HepG2 (cell line): ENCODE results near the gene PDE3A. TPM values are rescaled to one million over a fixed set of nuclear protein-coding genes. Genes with fewer than 3 reads are reported as not detected.

Source experiments
- ATAC-seq: fragments of 200-7000 bp; cut with Tn5 transposase; 3 replicates; pipeline ENCODE4 v1.9.1; 2020; ENCODE audit warnings: mild to moderate bottlenecking, moderate library complexity
- BruUV-seq: library from RNA; stranded (reverse); fragments of 400-500 nt; replicated peaks from 2 replicates; lab custom pipeline; 2021; lab: Mats Ljungman, UMichigan
- CTCF ChIA-PET: fragments of 300-600 bp; formaldehyde crosslinking; extraction: SDS; loops from one replicate; lab custom pipeline; 2021; ENCODE audit warnings: low total read pairs, inconsistent platforms, low intra/inter-chr PET ratio; lab: Yijun Ruan, JAX
- POLR2A ChIA-PET: fragments of 350-600 bp; sonication (Branson Sonifier 250); formaldehyde crosslinking; loops from one replicate; lab custom pipeline; 2020; ENCODE audit warnings: antibody characterized with exemption, inconsistent platforms; lab: Yijun Ruan, JAX
- DNase-seq: peaks from one replicate; pipeline ENCODE4 v3.0.0-alpha.2; 2015; ENCODE audit warnings: low spot score
- FAIRE-seq: peaks from 3 replicates; lab custom pipeline; 2011; peaks lifted over from hg19 to GRCh38; lab: Jason Lieb, UNC
- H2AFZ ChIP-seq: one replicate; pipeline ENCODE4 v1.6.1; 2011; ENCODE audit warnings: low read length, inconsistent platforms
- H3K27ac ChIP-seq: fragments of 300-600 bp; 3 replicates; pipeline ENCODE4 v1.8.0; 2011; ENCODE audit warnings: mixed run types, mild to moderate bottlenecking, mixed read lengths, low read length, inconsistent platforms; ENCODE audit not compliant: insufficient read depth; ENCODE audit errors: extremely low read length
- H3K27me3 ChIP-seq, 2 experiments: fragments of 200-600 bp in 1 of 2; 2 replicates in 1 of 2; 3 replicates in 1 of 2; pipeline versions ENCODE4 v1.6.0 to v1.8.0; 2011; ENCODE audit warnings: low read length in 2 of 2, mild to moderate bottlenecking in 2 of 2, moderate library complexity in 2 of 2, inconsistent platforms in 1 of 2; ENCODE audit not compliant: insufficient read depth in 2 of 2, control insufficient read depth in 1 of 2
- H3K36me3 ChIP-seq, 2 experiments: fragments of 200-600 bp in 1 of 2; replicated peaks in 1 of 2; 2 replicates in 1 of 2; 3 replicates in 1 of 2; pipeline versions ENCODE4 v1.5.1 to v1.8.0; 2011; ENCODE audit warnings: low read length in 2 of 2, inconsistent platforms in 1 of 2; ENCODE audit not compliant: insufficient read depth in 2 of 2, control insufficient read depth in 1 of 2
- H3K4me1 ChIP-seq: 2 replicates; pipeline ENCODE4 v1.5.1; 2012; ENCODE audit warnings: low read length, inconsistent platforms; ENCODE audit not compliant: insufficient read depth
- H3K4me2 ChIP-seq: 2 replicates; pipeline ENCODE4 v1.6.0; 2011; ENCODE audit warnings: low read depth, low read length, inconsistent platforms
- H3K4me3 ChIP-seq, 3 experiments: fragments of 200-600 bp in 1 of 3; sonication (generic), shearing (Covaris generic) in 1 of 3; replicated peaks in 1 of 3; 2 replicates each; pipeline ENCODE4 v1.5.1; 2011 to 2016; ENCODE audit warnings: low read length in 3 of 3, inconsistent platforms in 2 of 3, low read depth in 2 of 3, mild to moderate bottlenecking in 2 of 3, control low read depth in 1 of 3, mixed read lengths in 1 of 3; ENCODE audit not compliant: insufficient read depth in 1 of 3
- H3K79me2 ChIP-seq: one replicate; pipeline ENCODE4 v1.6.1; 2011; ENCODE audit warnings: low read length, inconsistent platforms; ENCODE audit not compliant: insufficient read depth
- H3K9ac ChIP-seq: 2 replicates; pipeline ENCODE4 v1.6.0; 2011; ENCODE audit warnings: mild to moderate bottlenecking, low read depth, low read length, inconsistent platforms; ENCODE audit not compliant: insufficient read depth
- H3K9me3 ChIP-seq: 2 replicates; pipeline ENCODE4 v1.5.1; 2012; ENCODE audit warnings: mild to moderate bottlenecking, low read length
- H4K20me1 ChIP-seq: 2 replicates; pipeline ENCODE4 v1.6.0; 2011; ENCODE audit warnings: inconsistent platforms, mild to moderate bottlenecking, low read length, moderate library complexity; ENCODE audit not compliant: insufficient read depth
- HOMEZ ChIP-seq: IDR thresholded peaks from 2 replicates; pipeline ENCODE4 v1.6.1; 2016; ENCODE audit warnings: low read depth
- MBD4 ChIP-seq: IDR thresholded peaks from 2 replicates; pipeline ENCODE4 v1.6.1; 2012; ENCODE audit warnings: low read length, inconsistent platforms, borderline replicate concordance
- PATZ1 ChIP-seq: sonication (generic); formaldehyde crosslinking; IDR thresholded peaks from 2 replicates; pipeline ENCODE4 v1.4.0; 2020; ENCODE audit warnings: missing genetic modification reagents
- PAXIP1 ChIP-seq: sonication (generic); formaldehyde crosslinking; conservative IDR thresholded peaks from 2 replicates; pipeline ENCODE4 v1.4.0; 2020; ENCODE audit warnings: mild to moderate bottlenecking, missing genetic modification reagents, moderate library complexity
- PCBP1 ChIP-seq: fragments of 200-400 bp; formaldehyde crosslinking; IDR thresholded peaks from 2 replicates; pipeline ENCODE4 v1.6.1; 2017; ENCODE audit warnings: mild to moderate bottlenecking, low read depth, low read length, borderline replicate concordance
- SRSF4 ChIP-seq: fragments of 200-400 bp; formaldehyde crosslinking; IDR thresholded peaks from one replicate; pipeline ENCODE4 v1.6.1; 2018; ENCODE audit warnings: mild to moderate bottlenecking, low read depth, low read length, moderate library complexity; ENCODE audit not compliant: poor library complexity, severe bottlenecking
- ZNF460 ChIP-seq: sonication (generic); formaldehyde crosslinking; IDR thresholded peaks from 2 replicates; pipeline ENCODE4 v1.5.1; 2020; ENCODE audit warnings: missing genetic modification reagents, mild to moderate bottlenecking, borderline replicate concordance
- ZNF816 ChIP-seq: sonication (generic); formaldehyde crosslinking; IDR thresholded peaks from 2 replicates; pipeline ENCODE4 v1.8.0; 2022; ENCODE audit warnings: missing genetic modification reagents, mild to moderate bottlenecking, borderline replicate concordance
- WGBS: methylation state at CpG from one replicate; pipeline ENCODE4 v1.1.6; 2017; ENCODE audit warnings: low lambda C conversion rate; 5-methylcytosine and 5-hydroxymethylcytosine counted together
- in situ Hi-C: cut with HindIII; loops from 2 replicates; pipeline ENCODE4 v1.10.0; 2017; ENCODE audit warnings: low pct_unique_long_range_greater_than_20kb; ENCODE audit not compliant: extremely low pct_ligation_motif_present
- intact Hi-C: fragments of 100-400 bp; cut with micrococcal nuclease; formaldehyde crosslinking; loops from one replicate; pipeline ENCODE4 v1.10.0; 2022; ENCODE audit not compliant: unreplicated experiment
- polyA plus RNA-seq, 8 experiments: library from polyadenylated mRNA; depleted of rRNA in 3 of 8; stranded (reverse) in 7 of 8; unstranded in 1 of 8; fragments of >200 nt; fragmentation: Illumina TruSeq in 4 of 8; extraction: Trizol in 4 of 8; gene quantifications; 2 replicates each; pipeline versions ENCODE4 v1.2.1 to v1.2.3, GENCODE V29; 2011 to 2016; ENCODE audit warnings: low read depth in 4 of 8, missing spikeins in 1 of 8, mixed read lengths in 1 of 8; ENCODE audit not compliant: insufficient read depth in 1 of 8
- total RNA-seq, 5 experiments: library from RNA; depleted of rRNA; stranded (reverse); fragments of >200 nt; fragmentation: Illumina TruSeq; extraction: Trizol; gene quantifications; 2 replicates each; pipeline ENCODE4 v1.2.3, GENCODE V29; 2016; ENCODE audit warnings: low read depth in 1 of 5

PDE3A gene
- total and polyA plus RNA-seq, 2 of the 13 experiments (the other 11 are each of a cell fraction or from before 2014, with no cell fraction given), result 0.77 to 1.5 TPM

- TF ChIP-seq PAXIP1 (CRISPR knock-in tag) (no peak), PATZ1 (CRISPR knock-in tag) (no peak), PCBP1 (no peak), SRSF4 (no peak)
Measured at GRCh38 chr12:20459920-20460319, 91.6 kb downstream of the PDE3A start (continued).

- no TSS peak for BruUV-seq
- no peaks in the 10 kb centered on the region for H3K79me2 ChIP-seq
- ChIA-PET CTCF (no interaction called here), POLR2A (no interaction called here)
- no peaks in the 10 kb centered on the region for H4K20me1 ChIP-seq
- no peak overlapping the region for H3K4me2 ChIP-seq
- FAIRE-seq, result no peak
- no peaks in the 10 kb centered on the region for H3K36me3 ChIP-seq
- no peak overlapping the region for H3K4me3 ChIP-seq
- H3K27me3 ChIP-seq, result no peaks in the 10 kb centered on the region
- H3K27ac ChIP-seq, result no peak overlapping the region
- intact Hi-C loops, result no loop called here
- ATAC-seq, result no peak
- no peaks in the 10 kb centered on the region for H3K4me1 ChIP-seq
- no peak overlapping the region for H2AFZ ChIP-seq
- no peak for DNase-seq
- no peaks in the 10 kb centered on the region for H3K9me3 ChIP-seq
- no peak for TF ChIP-seq ZNF816 (CRISPR knock-in tag)
- TF ChIP-seq ZNF460 (CRISPR knock-in tag), result no peak
- TF ChIP-seq MBD4, result no peak
- no peak for TF ChIP-seq HOMEZ (CRISPR knock-in tag)
- in situ Hi-C loops, result loop anchor here (25.0 kb wide), 1 partner anchor 351 kb away; the partner anchor contains the start of gene SLCO1B3
- WGBS, result 13% methylated on average over 2 of the region's 2 CpGs
- H3K9ac ChIP-seq, result no peak overlapping the region
Measured at GRCh38 chr12:20460956-20461355, 92.6 kb downstream of the PDE3A start.
